Erythroblast (primary cell): ENCODE results near the gene PTPRD.

ENCODE experiments used
- GATA1 ChIP-seq: IDR thresholded peaks from 2 replicates; pipeline ENCODE4 v1.6.1; 2011; ENCODE audit warnings: low read depth, mild to moderate bottlenecking, control low read depth, low read length, moderate library complexity
- POLR2A ChIP-seq: IDR thresholded peaks from 2 replicates; pipeline ENCODE4 v1.6.1; 2011; ENCODE audit warnings: mild to moderate bottlenecking, low read length

GRCh38 chr9:10371824-10372223 lies 241.0 kb downstream of the PTPRD start:
- TF ChIP-seq POLR2A (no peak), GATA1 (no peak)
